ENCODE measurements around the gene ZNF574. TPM values are rescaled to one million over a fixed set of nuclear protein-coding genes. Genes with fewer than 3 reads are reported as not detected.
"Not testable (repeated sequence)": the region's sequence is repeated elsewhere in the genome, so short reads cannot be mapped to it uniquely, and the experiment has no call there.

Gene ZNF574
- total RNA-seq, 1 experiment from 2014 or later: 15.7 TPM

DNA sequence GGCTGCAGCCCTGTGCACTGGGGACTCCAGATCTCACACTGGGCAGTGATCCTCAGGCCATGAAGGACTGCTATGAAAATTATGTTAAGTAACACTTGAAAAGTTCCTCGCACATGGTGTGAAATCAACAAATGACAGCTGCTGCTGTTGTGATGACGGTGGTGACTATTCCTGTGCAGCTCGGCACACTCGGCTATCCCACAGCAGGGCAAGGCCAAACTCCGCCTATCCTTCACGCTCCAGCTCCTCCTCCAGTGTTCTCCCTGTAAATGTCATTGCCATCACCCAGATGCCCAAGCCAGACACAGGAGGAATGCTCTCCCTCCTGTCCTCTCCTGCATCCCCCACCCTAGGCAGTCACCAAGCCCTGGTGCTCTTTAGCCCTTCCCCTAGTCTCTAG lies 37.3 kb upstream of the ZNF574 start:
- CTCF ChIA-PET: no interaction called here
- Histone ChIP-seq H3K4me3 (ENCODE audit: low read depth in 2 of 2, low read length in 2 of 2) (no peak overlapping the region), H3K27me3 (ENCODE audit: control insufficient read depth, insufficient read depth, low read length) (no peaks in the 10 kb centered on the region), H3K4me1 (ENCODE audit: control insufficient read depth, insufficient read depth, low read length) (no peaks in the 10 kb centered on the region), H3K27ac (ENCODE audit: low read length) (no peak overlapping the region), H3K36me3 (ENCODE audit: control insufficient read depth, insufficient read depth, low read length) (no peaks in the 10 kb centered on the region), H3K9me3 (ENCODE audit: control insufficient read depth, insufficient read depth, low read depth, low read length) (no peaks in the 10 kb centered on the region)
- TF ChIP-seq POLR2AphosphoS5 (IDR thresholded peaks at IDR 0.05; ENCODE audit: low read depth, low read length) (no peak), TCF7L2 (IDR thresholded peaks at IDR 0.05; ENCODE audit: low read depth, low read length) (no peak), SIN3A (IDR thresholded peaks at IDR 0.05; ENCODE audit: borderline replicate concordance, insufficient read depth, low read depth, low read length) (no peak)
- TF ChIP-seq, protein P1, sequence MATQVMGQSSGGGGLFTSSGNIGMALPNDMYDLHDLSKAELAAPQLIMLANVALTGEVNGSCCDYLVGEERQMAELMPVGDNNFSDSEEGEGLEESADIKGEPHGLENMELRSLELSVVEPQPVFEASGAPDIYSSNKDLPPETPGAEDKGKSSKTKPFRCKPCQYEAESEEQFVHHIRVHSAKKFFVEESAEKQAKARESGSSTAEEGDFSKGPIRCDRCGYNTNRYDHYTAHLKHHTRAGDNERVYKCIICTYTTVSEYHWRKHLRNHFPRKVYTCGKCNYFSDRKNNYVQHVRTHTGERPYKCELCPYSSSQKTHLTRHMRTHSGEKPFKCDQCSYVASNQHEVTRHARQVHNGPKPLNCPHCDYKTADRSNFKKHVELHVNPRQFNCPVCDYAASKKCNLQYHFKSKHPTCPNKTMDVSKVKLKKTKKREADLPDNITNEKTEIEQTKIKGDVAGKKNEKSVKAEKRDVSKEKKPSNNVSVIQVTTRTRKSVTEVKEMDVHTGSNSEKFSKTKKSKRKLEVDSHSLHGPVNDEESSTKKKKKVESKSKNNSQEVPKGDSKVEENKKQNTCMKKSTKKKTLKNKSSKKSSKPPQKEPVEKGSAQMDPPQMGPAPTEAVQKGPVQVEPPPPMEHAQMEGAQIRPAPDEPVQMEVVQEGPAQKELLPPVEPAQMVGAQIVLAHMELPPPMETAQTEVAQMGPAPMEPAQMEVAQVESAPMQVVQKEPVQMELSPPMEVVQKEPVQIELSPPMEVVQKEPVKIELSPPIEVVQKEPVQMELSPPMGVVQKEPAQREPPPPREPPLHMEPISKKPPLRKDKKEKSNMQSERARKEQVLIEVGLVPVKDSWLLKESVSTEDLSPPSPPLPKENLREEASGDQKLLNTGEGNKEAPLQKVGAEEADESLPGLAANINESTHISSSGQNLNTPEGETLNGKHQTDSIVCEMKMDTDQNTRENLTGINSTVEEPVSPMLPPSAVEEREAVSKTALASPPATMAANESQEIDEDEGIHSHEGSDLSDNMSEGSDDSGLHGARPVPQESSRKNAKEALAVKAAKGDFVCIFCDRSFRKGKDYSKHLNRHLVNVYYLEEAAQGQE (IDR thresholded peaks at IDR 0.05; ENCODE audit: insufficient read depth in 1 of 2, low read depth in 2 of 2, low read length in 1 of 2): no peak
- TF ChIP-seq, protein P2, sequence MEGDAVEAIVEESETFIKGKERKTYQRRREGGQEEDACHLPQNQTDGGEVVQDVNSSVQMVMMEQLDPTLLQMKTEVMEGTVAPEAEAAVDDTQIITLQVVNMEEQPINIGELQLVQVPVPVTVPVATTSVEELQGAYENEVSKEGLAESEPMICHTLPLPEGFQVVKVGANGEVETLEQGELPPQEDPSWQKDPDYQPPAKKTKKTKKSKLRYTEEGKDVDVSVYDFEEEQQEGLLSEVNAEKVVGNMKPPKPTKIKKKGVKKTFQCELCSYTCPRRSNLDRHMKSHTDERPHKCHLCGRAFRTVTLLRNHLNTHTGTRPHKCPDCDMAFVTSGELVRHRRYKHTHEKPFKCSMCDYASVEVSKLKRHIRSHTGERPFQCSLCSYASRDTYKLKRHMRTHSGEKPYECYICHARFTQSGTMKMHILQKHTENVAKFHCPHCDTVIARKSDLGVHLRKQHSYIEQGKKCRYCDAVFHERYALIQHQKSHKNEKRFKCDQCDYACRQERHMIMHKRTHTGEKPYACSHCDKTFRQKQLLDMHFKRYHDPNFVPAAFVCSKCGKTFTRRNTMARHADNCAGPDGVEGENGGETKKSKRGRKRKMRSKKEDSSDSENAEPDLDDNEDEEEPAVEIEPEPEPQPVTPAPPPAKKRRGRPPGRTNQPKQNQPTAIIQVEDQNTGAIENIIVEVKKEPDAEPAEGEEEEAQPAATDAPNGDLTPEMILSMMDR (IDR thresholded peaks at IDR 0.05): no peak
- intact Hi-C loops (cut with micrococcal nuclease; ENCODE audit: unreplicated experiment) (no loop called here), in situ Hi-C loops (cut with HindIII; ENCODE audit: low pct_unique_long_range_greater_than_20kb, low sequenced_read_pairs) (no loop called here)
- DNase-seq (ENCODE audit: low read depth, low spot score) (no peak), ATAC-seq (no peak)
- POLR2A ChIA-PET: no interaction called here
- BruUV-seq (replicated peaks): no TSS peak

DNA sequence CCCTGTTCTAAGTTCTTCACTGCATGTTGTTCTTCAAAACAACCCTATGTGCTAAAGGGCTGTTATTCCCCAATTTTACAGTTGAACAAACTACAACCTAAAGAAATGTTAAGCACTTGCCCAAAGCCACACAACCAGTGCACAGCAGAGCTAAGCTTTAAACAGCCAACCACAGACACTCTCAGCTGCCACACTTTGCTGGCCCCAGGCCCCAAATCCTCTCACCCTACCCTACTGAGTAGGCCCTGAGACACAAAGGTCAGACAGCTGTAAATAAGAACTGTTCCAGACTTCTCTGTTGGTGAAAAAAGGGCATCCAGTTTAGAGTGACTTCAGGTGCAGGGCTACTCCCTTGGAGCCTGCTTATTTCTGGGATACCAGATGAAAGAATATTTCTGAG lies 35.9 kb upstream of the ZNF574 start:
- ATAC-seq: no peak
- in situ Hi-C loops (cut with HindIII; ENCODE audit: low pct_unique_long_range_greater_than_20kb, low sequenced_read_pairs): no loop called here

DNA sequence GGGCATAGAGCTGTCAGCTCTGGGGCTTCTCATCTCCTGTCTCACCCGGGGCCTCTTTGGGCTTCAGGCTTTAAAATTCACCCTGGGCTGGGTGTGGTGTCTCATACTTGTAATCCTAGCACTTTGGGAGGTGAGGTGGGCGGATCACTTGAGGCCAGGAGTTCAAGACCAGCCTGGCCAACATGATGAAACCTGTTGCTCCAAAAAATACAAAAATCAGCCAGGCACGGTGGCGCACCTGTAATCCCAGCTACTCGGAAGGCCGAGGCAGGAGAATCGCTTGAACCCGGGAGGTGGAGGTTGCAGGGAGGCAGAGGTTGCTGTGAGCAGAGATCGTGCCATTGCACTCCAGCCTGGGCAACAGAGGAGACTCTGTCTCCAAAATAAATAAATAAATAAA lies 35.5 kb upstream of the ZNF574 start:
- BruUV-seq (replicated peaks); DNase-seq (ENCODE audit: low read depth, low spot score); CTCF ChIA-PET; H3K27ac ChIP-seq (ENCODE audit: low read length); H3K4me3 ChIP-seq (ENCODE audit: low read depth in 2 of 2, low read length in 2 of 2); ATAC-seq; H3K36me3 ChIP-seq (ENCODE audit: control insufficient read depth, insufficient read depth, low read length); in situ Hi-C loops (cut with HindIII; ENCODE audit: low pct_unique_long_range_greater_than_20kb, low sequenced_read_pairs); H3K9me3 ChIP-seq (ENCODE audit: control insufficient read depth, insufficient read depth, low read depth, low read length); H3K4me1 ChIP-seq (ENCODE audit: control insufficient read depth, insufficient read depth, low read length); H3K27me3 ChIP-seq (ENCODE audit: control insufficient read depth, insufficient read depth, low read length); POLR2A ChIA-PET; intact Hi-C loops (cut with micrococcal nuclease; ENCODE audit: unreplicated experiment): not testable (repeated sequence)

More for the DNA sequence above, 35.9 kb upstream of the ZNF574 start:
- ChIA-PET CTCF (no interaction called here), POLR2A (no interaction called here)
- no peaks in the 10 kb centered on the region for H3K27me3 ChIP-seq (ENCODE audit: control insufficient read depth, insufficient read depth, low read length)
- no peaks in the 10 kb centered on the region for H3K36me3 ChIP-seq (ENCODE audit: control insufficient read depth, insufficient read depth, low read length)
- no peak overlapping the region for H3K27ac ChIP-seq (ENCODE audit: low read length)
- intact Hi-C loops (cut with micrococcal nuclease; ENCODE audit: unreplicated experiment): no loop called here
- H3K9me3 ChIP-seq (ENCODE audit: control insufficient read depth, insufficient read depth, low read depth, low read length): no peaks in the 10 kb centered on the region
- H3K4me1 ChIP-seq (ENCODE audit: control insufficient read depth, insufficient read depth, low read length): no peaks in the 10 kb centered on the region
- DNase-seq (ENCODE audit: low read depth, low spot score): no peak
- no peak overlapping the region for H3K4me3 ChIP-seq (ENCODE audit: low read depth in 2 of 2, low read length in 2 of 2)
- TF ChIP-seq, protein P2 (IDR thresholded peaks at IDR 0.05): no peak
- TF ChIP-seq SIN3A (IDR thresholded peaks at IDR 0.05; ENCODE audit: borderline replicate concordance, insufficient read depth, low read depth, low read length) (no peak), POLR2AphosphoS5 (IDR thresholded peaks at IDR 0.05; ENCODE audit: low read depth, low read length) (no peak), TCF7L2 (IDR thresholded peaks at IDR 0.05; ENCODE audit: low read depth, low read length) (no peak)
- TF ChIP-seq, protein P1 (IDR thresholded peaks at IDR 0.05; ENCODE audit: insufficient read depth in 1 of 2, low read depth in 2 of 2, low read length in 1 of 2): no peak
- no TSS peak for BruUV-seq (replicated peaks)
